Lower lobe of right lung (tissue), 2 donors: ENCODE data around the gene GLDC. TPM values are rescaled to one million over a fixed set of nuclear protein-coding genes. Genes with fewer than 3 reads are reported as not detected.

ENCODE experiments used
- ATAC-seq, 2 donors: fragments of 200-7000 bp; cut with Tn5 transposase; one replicate each; pipeline ENCODE4 v1.9.1; 2020 to 2022; ENCODE audit warnings: mild to moderate bottlenecking in 2 of 2, moderate library complexity in 2 of 2
- DNase-seq: peaks from one replicate; pipeline ENCODE4 v3.0.0-alpha.2; 2020
- H3K27ac ChIP-seq: fragments of 200-600 bp; one replicate; pipeline ENCODE4 v1.8.0; 2022
- H3K27me3 ChIP-seq: fragments of 200-600 bp; one replicate; pipeline ENCODE4 v1.8.0; 2022; ENCODE audit warnings: low read depth
- H3K36me3 ChIP-seq: fragments of 200-600 bp; one replicate; pipeline ENCODE4 v1.8.0; 2022; ENCODE audit warnings: mild to moderate bottlenecking
- H3K4me1 ChIP-seq: fragments of 200-600 bp; one replicate; pipeline ENCODE4 v1.8.0; 2022
- H3K4me3 ChIP-seq: fragments of 200-600 bp; one replicate; pipeline ENCODE4 v1.8.0; 2022; ENCODE audit warnings: mild to moderate bottlenecking
- H3K9me3 ChIP-seq: fragments of 200-600 bp; one replicate; pipeline ENCODE4 v1.8.0; 2022
- intact Hi-C: fragments of 100-400 bp; cut with DNase I; formaldehyde crosslinking; loops from one replicate; pipeline ENCODE4 v1.11.0; 2022
- total RNA-seq: library from RNA; stranded (reverse); fragmentation: NEBNext Ultra II Directional; extraction: Animal tissue kit (Norgen Biotek cat#: 25700); gene quantifications from one replicate; pipeline ENCODE4 v1.2.1, GENCODE V29; 2021
- TF ChIP-seq, protein P1 (sequence below): fragments of 200-600 bp; IDR thresholded peaks from one replicate; pipeline ENCODE4 v1.8.0; 2022; ENCODE audit warnings: antibody characterized with exemption, mild to moderate bottlenecking
- donor health status: DM: no; HTN: yes; CAD: no; lungs with severe emphysema.

Gene GLDC
- total RNA-seq, 1 donor from 2014 or later, result 0.77 TPM

GRCh38 chr9:6687180-6687579 is 41.7 kb upstream of the GLDC start:
- no peaks in the 10 kb centered on the region for H3K9me3 ChIP-seq
- H3K27me3 ChIP-seq, result no peaks in the 10 kb centered on the region
- TF ChIP-seq, protein P1, sequence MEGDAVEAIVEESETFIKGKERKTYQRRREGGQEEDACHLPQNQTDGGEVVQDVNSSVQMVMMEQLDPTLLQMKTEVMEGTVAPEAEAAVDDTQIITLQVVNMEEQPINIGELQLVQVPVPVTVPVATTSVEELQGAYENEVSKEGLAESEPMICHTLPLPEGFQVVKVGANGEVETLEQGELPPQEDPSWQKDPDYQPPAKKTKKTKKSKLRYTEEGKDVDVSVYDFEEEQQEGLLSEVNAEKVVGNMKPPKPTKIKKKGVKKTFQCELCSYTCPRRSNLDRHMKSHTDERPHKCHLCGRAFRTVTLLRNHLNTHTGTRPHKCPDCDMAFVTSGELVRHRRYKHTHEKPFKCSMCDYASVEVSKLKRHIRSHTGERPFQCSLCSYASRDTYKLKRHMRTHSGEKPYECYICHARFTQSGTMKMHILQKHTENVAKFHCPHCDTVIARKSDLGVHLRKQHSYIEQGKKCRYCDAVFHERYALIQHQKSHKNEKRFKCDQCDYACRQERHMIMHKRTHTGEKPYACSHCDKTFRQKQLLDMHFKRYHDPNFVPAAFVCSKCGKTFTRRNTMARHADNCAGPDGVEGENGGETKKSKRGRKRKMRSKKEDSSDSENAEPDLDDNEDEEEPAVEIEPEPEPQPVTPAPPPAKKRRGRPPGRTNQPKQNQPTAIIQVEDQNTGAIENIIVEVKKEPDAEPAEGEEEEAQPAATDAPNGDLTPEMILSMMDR, result no peak
- ATAC-seq, result no peak
- H3K4me3 ChIP-seq, result no peak overlapping the region
- H3K4me1 ChIP-seq, result peaks cover 9% of the 10 kb centered on the region
- no peak overlapping the region for H3K27ac ChIP-seq
- H3K36me3 ChIP-seq, result no peaks in the 10 kb centered on the region
- no peak for DNase-seq
- intact Hi-C loops, result no loop called here

DNA sequence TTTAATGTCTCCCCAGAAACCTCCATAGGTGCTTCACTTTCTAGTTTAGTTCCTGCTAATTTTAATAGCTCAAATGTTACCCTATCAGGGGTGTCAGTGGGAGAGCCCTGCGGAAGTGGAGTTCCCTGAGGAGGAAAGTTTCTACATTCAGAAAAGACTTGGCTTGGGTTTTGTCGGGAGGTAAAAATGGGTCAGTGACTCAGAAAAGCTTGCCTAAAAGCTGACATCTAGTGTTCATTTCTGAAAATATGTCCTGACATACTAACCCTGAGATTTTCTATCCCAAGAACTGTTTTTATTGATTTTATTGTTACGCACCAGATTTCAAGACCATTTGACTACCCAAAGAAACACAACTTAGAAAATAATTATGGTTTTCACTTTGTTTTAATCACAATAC is 40.9 kb upstream of the GLDC start:
- Histone ChIP-seq H3K27ac (no peak overlapping the region), H3K4me1 (peaks cover 11% of the 10 kb centered on the region), H3K4me3 (no peak overlapping the region), H3K27me3 (no peaks in the 10 kb centered on the region), H3K9me3 (no peaks in the 10 kb centered on the region), H3K36me3 (no peaks in the 10 kb centered on the region)
- DNase-seq (no peak), ATAC-seq (no peak)
- TF ChIP-seq, protein P1, result no peak
- intact Hi-C loops, result no loop called here

DNA sequence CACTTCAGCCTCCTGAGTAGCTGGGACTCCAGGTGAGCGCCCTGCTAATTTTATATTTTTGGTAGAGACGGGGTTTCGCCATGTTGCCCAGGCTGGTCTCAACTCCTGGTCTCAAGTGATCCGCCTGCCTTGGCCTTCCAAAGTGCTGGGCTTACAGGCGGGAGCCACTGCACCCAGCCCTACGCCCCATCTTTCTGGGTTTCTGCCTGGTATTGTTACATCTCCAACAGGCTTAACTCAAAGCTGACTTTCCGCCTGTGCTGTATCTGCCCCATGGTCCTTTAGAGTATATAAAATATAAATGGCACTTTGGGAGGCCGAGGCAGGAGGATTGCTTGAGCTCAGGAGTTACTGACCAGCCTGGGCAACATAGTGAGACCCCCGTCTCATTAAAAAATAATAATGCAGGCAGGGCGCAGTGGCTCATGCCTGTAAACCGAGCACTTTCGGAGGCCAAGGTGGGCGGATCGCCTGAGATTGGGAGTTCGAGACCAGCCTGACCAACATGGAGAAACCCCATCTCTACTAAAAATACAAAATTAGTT is 36.5 kb upstream of the GLDC start:
- peaks cover 11% of the 10 kb centered on the region for H3K4me1 ChIP-seq
- peak overlapping the region; percentile 95 for H3K27ac ChIP-seq
- ATAC-seq (no peak), DNase-seq (no peak)
- TF ChIP-seq, protein P1, result no peak
- intact Hi-C loops, result no loop called here
- no peaks in the 10 kb centered on the region for H3K9me3 ChIP-seq
- H3K4me3 ChIP-seq, result peak overlapping the region; percentile 70
- no peaks in the 10 kb centered on the region for H3K36me3 ChIP-seq
- H3K27me3 ChIP-seq, result no peaks in the 10 kb centered on the region

- DNase-seq (peak; percentile 98), ATAC-seq (peak; percentile 98)
- no peaks in the 10 kb centered on the region for H3K36me3 ChIP-seq
- H3K4me1 ChIP-seq, result peaks cover 11% of the 10 kb centered on the region
- intact Hi-C loops, result no loop called here
- TF ChIP-seq, protein P1, result peak; percentile 8
- no peaks in the 10 kb centered on the region for H3K27me3 ChIP-seq
- H3K4me3 ChIP-seq, result peak overlapping the region; percentile 70
- peak overlapping the region; percentile 95 for H3K27ac ChIP-seq
- H3K9me3 ChIP-seq, result no peaks in the 10 kb centered on the region
Measured at GRCh38 chr9:6681147-6681956, 35.8 kb upstream of the GLDC start.

- Histone ChIP-seq H3K27ac (peak overlapping the region; percentile 95), H3K4me1 (peaks cover 11% of the 10 kb centered on the region), H3K9me3 (no peaks in the 10 kb centered on the region), H3K4me3 (peak overlapping the region; percentile 70), H3K27me3 (no peaks in the 10 kb centered on the region), H3K36me3 (no peaks in the 10 kb centered on the region)
- intact Hi-C loops, result no loop called here
- peak; percentile 84 for DNase-seq
- TF ChIP-seq, protein P1, result no peak
- peak; percentile 69 to 78 for ATAC-seq
Measured at GRCh38 chr9:6680797-6681146, 35.2 kb upstream of the GLDC start.
